Small intestine (tissue), 16 donors: ENCODE data around the gene NSFL1C. TPM values are rescaled to one million over a fixed set of nuclear protein-coding genes. Genes with fewer than 3 reads are reported as not detected.
A peak's percentile ranks its signal among the peaks of the same experiment; 100 is the strongest.

ENCODE experiments used
- DNase-seq, 2 donors: peaks; one replicate each; pipeline versions ENCODE4 v3.0.0 to v3.0.0-alpha.2; 2013
- FAIRE-seq: peaks from 2 replicates; lab custom pipeline; 2012; peaks lifted over from hg19 to GRCh38; lab: Jason Lieb, UNC
- H3K27ac ChIP-seq, 3 donors: one replicate each; pipeline ENCODE4 v1.5.1; 2013; ENCODE audit warnings: low read length in 2 of 3, mild to moderate bottlenecking in 2 of 3, control low read depth in 1 of 3, inconsistent platforms in 1 of 3, low read depth in 1 of 3, moderate library complexity in 1 of 3
- H3K27me3 ChIP-seq, 3 donors: one replicate each; pipeline ENCODE4 v1.6.1; 2013; ENCODE audit warnings: low read length in 3 of 3, inconsistent platforms in 1 of 3; ENCODE audit not compliant: control insufficient read depth in 3 of 3, insufficient read depth in 3 of 3
- H3K36me3 ChIP-seq, 3 donors: one replicate each; pipeline ENCODE4 v1.6.1; 2013; ENCODE audit warnings: low read length in 3 of 3, inconsistent platforms in 1 of 3, low read depth in 1 of 3, mild to moderate bottlenecking in 1 of 3, moderate library complexity in 1 of 3; ENCODE audit not compliant: control insufficient read depth in 3 of 3, insufficient read depth in 2 of 3
- H3K4me1 ChIP-seq, 3 donors: one replicate each; pipeline ENCODE4 v1.6.1; 2013; ENCODE audit warnings: low read length in 2 of 3, inconsistent platforms in 1 of 3, low read depth in 1 of 3, mild to moderate bottlenecking in 1 of 3, moderate library complexity in 1 of 3; ENCODE audit not compliant: control insufficient read depth in 3 of 3, insufficient read depth in 2 of 3
- H3K4me3 ChIP-seq, 3 donors: one replicate each; pipeline ENCODE4 v1.5.1; 2013; ENCODE audit warnings: low read length in 3 of 3, control low read depth in 1 of 3, inconsistent platforms in 1 of 3, low read depth in 1 of 3, mild to moderate bottlenecking in 1 of 3, moderate library complexity in 1 of 3
- H3K9me3 ChIP-seq, 2 donors: one replicate each; pipeline ENCODE4 v1.6.1; 2013; ENCODE audit warnings: low read depth in 1 of 2, low read length in 1 of 2; ENCODE audit not compliant: control insufficient read depth in 2 of 2, insufficient read depth in 1 of 2
- WGBS, 3 donors: extraction: QIAGEN DNeasy Blood & Tissue Kit; methylation state at CpG; one replicate each; pipeline ENCODE4 v1.1.7; 2013; 5-methylcytosine and 5-hydroxymethylcytosine counted together
- long read RNA-seq, 10 donors: transcript quantifications; one replicate each; lab custom pipeline, GENCODE V29; 2026
- polyA plus RNA-seq, 4 donors: library from polyadenylated mRNA; stranded (reverse) in 3 of 4; unstranded in 1 of 4; fragments of 200-250 nt in 3 of 4; fragments of 120-200 nt in 1 of 4; gene quantifications; one replicate each; pipeline versions ENCODE4 v1.2.1 to v1.2.3, GENCODE V29; 2013
- donor health status: healthy with polysubstance abuse.
- donor health status: control.
- donor health status: control.
- donor health status: Bipolar disorder and iron deficiency.
- donor health status: healthy.

The NSFL1C gene
- polyA plus RNA-seq, result 10 to 100 TPM; 44.7 to 73.1 (median 54.0) TPM
- long read RNA-seq, donor 1, transcript NSFL1C-201 (9 exons, 3,568 nt), result major isoform, 24 of 48 reads
- long read RNA-seq, donor 1, partial matches to known transcripts, result 21 of 48 reads
- long read RNA-seq, donor 1, other reads (novel, unspliced or antisense), result 0 of 48 reads
- long read RNA-seq, donor 2, transcript NSFL1C-201 (9 exons, 3,568 nt), result major isoform, 9 of 11 reads
- long read RNA-seq, donor 2, partial matches to known transcripts, result 0 of 11 reads
- long read RNA-seq, donor 2, other reads (novel, unspliced or antisense), result 0 of 11 reads
- long read RNA-seq, donor 3, transcript NSFL1C-201 (9 exons, 3,568 nt), result major isoform, 12 of 13 reads
- long read RNA-seq, donor 3, partial matches to known transcripts, result 0 of 13 reads
- long read RNA-seq, donor 3, other reads (novel, unspliced or antisense), result 0 of 13 reads
- long read RNA-seq, donor 4, partial matches to known transcripts, result 0 of 2 reads
- long read RNA-seq, donor 4, other reads (novel, unspliced or antisense), result 0 of 2 reads
- long read RNA-seq, donor 5, partial matches to known transcripts, result 0 of 4 reads
- long read RNA-seq, donor 5, other reads (novel, unspliced or antisense), result 0 of 4 reads
- long read RNA-seq, donor 6, transcript NSFL1C-201 (9 exons, 3,568 nt), result major isoform, 9 of 15 reads
- long read RNA-seq, donor 6, partial matches to known transcripts, result 6 of 15 reads
- long read RNA-seq, donor 6, other reads (novel, unspliced or antisense), result 0 of 15 reads
- long read RNA-seq, donor 7, transcript NSFL1C-201 (9 exons, 3,568 nt), result major isoform, 6 of 37 reads
- long read RNA-seq, donor 7, partial matches to known transcripts, result 8 of 37 reads
- long read RNA-seq, donor 7, other reads (novel, unspliced or antisense), result 16 of 37 reads
- long read RNA-seq, donor 8, partial matches to known transcripts, result 0 of 2 reads
- long read RNA-seq, donor 8, other reads (novel, unspliced or antisense), result 0 of 2 reads
- long read RNA-seq, donor 9, partial matches to known transcripts, result 0 of 4 reads
- long read RNA-seq, donor 9, other reads (novel, unspliced or antisense), result 0 of 4 reads
- long read RNA-seq, donor 10, transcript NSFL1C-201 (9 exons, 3,568 nt), result major isoform, 13 of 29 reads
- long read RNA-seq, donor 10, partial matches to known transcripts, result 14 of 29 reads
- long read RNA-seq, donor 10, other reads (novel, unspliced or antisense), result 0 of 29 reads

DNA sequence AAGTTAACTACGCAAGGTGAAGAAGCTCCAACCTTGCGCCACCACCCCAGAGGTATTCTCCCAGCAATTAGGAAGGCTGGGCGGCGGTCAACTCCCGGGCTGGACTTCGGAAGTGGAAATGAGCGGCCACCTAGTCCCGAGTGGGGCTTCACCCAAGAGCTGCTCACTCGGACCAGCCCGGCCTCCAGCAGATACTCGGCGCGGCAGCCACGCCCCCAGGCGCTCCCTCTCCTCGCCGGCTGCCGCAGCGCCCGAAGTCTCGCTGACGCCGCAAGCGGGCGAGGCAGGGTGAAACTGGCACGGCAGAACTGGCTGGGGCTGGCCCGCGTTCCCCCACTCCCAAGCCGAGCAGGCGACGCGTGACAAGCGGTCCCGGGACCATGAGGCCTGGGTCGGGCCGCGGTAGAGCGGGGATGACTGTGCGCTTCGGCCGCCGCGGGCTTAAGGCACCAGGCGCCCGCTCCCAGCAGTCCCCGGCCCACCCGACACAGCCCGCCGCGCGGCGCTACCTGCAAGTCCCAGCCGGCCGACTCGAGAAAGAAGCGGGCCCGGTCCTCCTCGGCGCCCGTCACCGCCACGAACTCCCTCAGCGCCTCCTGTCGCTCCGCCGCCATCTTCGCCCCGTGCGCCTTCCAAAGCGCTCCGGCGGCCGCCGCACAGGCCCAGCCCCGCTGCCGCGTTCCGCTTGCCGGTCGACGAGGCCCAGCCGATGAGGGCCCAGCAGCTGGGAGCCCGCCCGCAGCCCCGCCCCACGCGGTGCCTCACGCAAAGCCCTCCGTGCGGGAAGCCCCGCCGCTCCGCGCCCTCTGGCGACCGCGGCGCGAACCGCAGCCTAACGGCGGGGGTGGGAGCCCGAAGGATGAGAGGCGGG is at the start of gene NSFL1C:
Gene NSFL1C (minus strand): TSS at position 639 of the 871 bp plus-strand sequence. CDS start 25 bp downstream, at position 614.
- H3K36me3 ChIP-seq, result peaks cover 0 to 6% (median 2%) of the 10 kb centered on the region in 3 donors
- H3K4me3 ChIP-seq, result peak within 1 kb of the TSS; percentile 79 to 90 (median 85)
- FAIRE-seq, result no peak
- peak within 1 kb of the TSS; percentile 90 to 95 (median 90) for H3K27ac ChIP-seq
- H3K4me1 ChIP-seq, result peaks cover 15 to 49% (median 16%) of the 10 kb centered on the region in 3 donors
- WGBS, 3 donors, result 1% methylated on average over 65 to 104 of the region's 104 CpGs
- no peaks in the 10 kb centered on the region for H3K27me3 ChIP-seq
- H3K9me3 ChIP-seq, result no peaks in the 10 kb centered on the region
- peak; percentile 91 to 99 for DNase-seq

DNA sequence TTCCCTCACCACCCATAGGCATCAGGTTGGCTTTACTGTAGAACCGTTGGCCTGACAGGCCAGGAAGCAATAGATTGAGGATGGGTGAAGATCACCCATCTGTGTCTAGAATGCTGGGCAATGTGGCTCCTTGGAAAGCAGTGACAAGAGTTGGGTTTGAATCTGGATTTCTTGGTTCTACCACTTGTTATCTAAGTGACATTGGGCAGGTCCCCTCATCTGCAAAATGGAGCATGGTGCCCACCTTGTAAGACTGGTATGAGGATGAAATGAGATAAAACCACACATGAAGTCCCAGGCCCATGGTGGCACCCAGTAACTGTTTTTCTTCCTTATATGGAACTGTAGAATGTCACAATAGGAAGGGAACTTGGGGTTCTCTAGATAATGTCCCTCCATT is 47.2 kb upstream of the NSFL1C start:
- Histone ChIP-seq H3K27ac (no peak overlapping the region), H3K4me1 (no peaks in the 10 kb centered on the region), H3K36me3 (no peaks in the 10 kb centered on the region), H3K4me3 (no peak overlapping the region), H3K9me3 (no peaks in the 10 kb centered on the region), H3K27me3 (peaks cover 0 to 13% (median 0%) of the 10 kb centered on the region in 3 donors)
- FAIRE-seq (no peak), DNase-seq (no peak)
- 68 to 79% (median 71%) methylated on average over 1 of the region's 1 CpG for WGBS, 3 donors

DNA sequence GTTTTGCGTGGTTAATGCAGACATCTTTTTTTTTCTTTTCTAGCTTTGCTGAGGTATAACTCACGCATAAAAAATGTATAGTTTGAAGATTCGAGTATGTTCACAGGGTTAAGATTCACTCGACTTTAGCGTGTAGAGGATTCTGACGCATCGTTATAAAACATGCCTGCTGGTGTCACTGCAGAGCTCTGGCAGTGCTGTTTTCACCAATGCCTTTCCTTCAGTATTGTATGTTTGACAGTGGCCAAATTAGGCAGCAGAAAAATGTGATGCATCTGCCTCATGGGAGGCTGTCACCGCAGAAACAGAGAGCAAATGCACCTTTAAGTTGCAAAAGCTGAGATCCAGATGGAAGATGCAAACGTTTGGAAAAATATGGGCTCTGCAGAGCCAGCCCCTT is 42.6 kb upstream of the NSFL1C start:
- Histone ChIP-seq H3K4me1 (no peaks in the 10 kb centered on the region), H3K27ac (no peak overlapping the region), H3K4me3 (no peak overlapping the region), H3K27me3 (peaks cover 0 to 24% (median 0%) of the 10 kb centered on the region in 3 donors), H3K9me3 (no peaks in the 10 kb centered on the region), H3K36me3 (no peaks in the 10 kb centered on the region)
- FAIRE-seq (no peak), DNase-seq (peak in 1 of 2 donors; percentile 17)
- WGBS, 3 donors, result 24 to 30% (median 28%) methylated on average over 9 of the region's 9 CpGs

DNA sequence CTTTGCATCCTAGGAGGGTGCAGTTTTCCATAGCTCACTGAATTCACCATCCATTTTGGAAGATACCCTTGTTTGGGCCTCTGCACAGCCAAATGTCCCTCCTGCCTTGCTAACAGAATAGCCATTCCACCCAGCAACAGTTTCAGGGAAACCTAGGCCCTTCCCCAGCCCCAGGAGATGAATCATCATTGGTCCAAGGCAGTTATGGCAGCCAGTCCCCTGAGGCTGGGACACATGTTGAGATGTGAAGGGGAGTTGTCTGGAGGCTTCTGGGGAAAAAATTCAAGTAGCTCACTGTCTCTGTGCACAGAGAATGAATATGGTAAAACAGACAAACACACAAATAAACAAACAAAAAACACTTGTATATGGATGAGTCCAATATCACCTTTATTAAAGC is 41.9 kb upstream of the NSFL1C start:
- FAIRE-seq (no peak), DNase-seq (no peak)
- no peaks in the 10 kb centered on the region for H3K9me3 ChIP-seq
- H3K36me3 ChIP-seq, result no peaks in the 10 kb centered on the region
- H3K27me3 ChIP-seq, result peaks cover 0 to 24% (median 0%) of the 10 kb centered on the region in 3 donors
- no peaks in the 10 kb centered on the region for H3K4me1 ChIP-seq
- no peak overlapping the region for H3K4me3 ChIP-seq
- no peak overlapping the region for H3K27ac ChIP-seq

DNA sequence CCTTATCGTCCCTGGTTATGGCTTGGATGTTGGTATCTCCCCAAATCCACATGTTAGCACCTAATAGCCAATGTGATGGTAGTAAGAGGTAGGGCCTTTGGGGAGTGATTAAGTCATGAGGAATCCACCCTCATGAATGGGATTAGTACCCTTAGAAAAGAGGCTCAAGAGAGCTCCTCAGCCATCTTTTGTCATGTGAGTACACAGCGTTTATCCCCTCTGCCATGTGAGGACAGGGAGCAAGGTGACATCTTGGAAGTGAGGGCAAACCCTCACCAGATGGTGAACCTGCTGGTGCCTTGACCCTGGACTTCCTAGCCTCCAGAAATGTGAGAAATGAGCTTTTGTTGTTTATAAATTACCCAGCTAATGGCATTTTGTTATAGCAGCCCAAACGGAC is 40.6 kb upstream of the NSFL1C start:
- FAIRE-seq, result no peak

DNA sequence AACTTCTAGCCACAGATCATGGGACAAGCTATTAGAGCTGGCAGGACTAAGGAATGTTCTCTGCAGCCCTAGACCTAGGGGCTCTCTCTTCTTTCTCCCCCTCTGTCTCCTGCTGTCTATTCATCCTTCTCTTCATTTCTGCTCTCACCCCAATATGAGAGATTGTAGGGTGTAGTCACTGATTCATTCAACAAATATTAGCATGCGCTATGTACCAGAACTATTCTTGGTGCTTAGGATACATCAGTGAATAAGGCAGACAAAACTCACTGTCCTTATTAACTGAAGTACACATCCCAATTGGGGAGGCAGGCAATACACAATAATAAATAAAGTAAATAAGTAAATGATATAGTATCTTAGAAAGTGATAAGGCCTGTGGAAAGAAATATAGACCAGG is 39.2 kb upstream of the NSFL1C start:
- 70 to 94% (median 73%) methylated on average over 1 of the region's 1 CpG for WGBS, 3 donors
- Histone ChIP-seq H3K9me3 (no peaks in the 10 kb centered on the region), H3K36me3 (no peaks in the 10 kb centered on the region), H3K4me1 (peaks cover 0 to 3% (median 0%) of the 10 kb centered on the region in 3 donors), H3K27me3 (peaks cover 0 to 20% (median 0%) of the 10 kb centered on the region in 3 donors), H3K27ac (no peak overlapping the region), H3K4me3 (no peak overlapping the region)
- DNase-seq, result no peak
- FAIRE-seq, result no peak

More for the DNA sequence above, 40.6 kb upstream of the NSFL1C start:
- H3K4me3 ChIP-seq, result no peak overlapping the region
- H3K36me3 ChIP-seq, result no peaks in the 10 kb centered on the region
- no peak overlapping the region for H3K27ac ChIP-seq
- H3K27me3 ChIP-seq, result peaks cover 0 to 24% (median 0%) of the 10 kb centered on the region in 3 donors
- no peak for DNase-seq
- H3K4me1 ChIP-seq, result no peaks in the 10 kb centered on the region
- 73 to 84% (median 80%) methylated on average over 3 of the region's 3 CpGs for WGBS, 3 donors
- H3K9me3 ChIP-seq, result no peaks in the 10 kb centered on the region

DNA sequence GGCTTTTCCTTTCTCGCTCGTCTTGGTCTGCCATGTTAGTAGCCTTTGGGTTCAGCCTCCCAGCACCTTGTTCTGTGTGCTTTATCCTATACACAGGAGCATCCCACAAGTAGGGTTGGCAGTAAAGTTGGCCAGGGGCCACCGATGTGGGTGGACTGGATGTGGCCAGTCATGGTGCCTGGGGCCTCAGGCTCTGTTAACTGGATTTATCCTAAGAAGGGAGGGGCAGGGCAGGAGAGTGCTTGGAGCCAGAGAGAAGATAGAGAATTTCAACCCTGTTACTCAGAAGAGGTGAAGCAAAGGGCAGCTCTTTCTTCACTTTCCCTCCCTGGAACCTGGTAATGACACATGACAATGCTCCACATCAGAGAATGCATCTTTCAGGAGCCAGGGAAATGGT is 38.7 kb upstream of the NSFL1C start:
- no peak overlapping the region for H3K27ac ChIP-seq
- DNase-seq, result no peak
- FAIRE-seq, result no peak
- no peak overlapping the region for H3K4me3 ChIP-seq
- H3K27me3 ChIP-seq, result peaks cover 0 to 20% (median 0%) of the 10 kb centered on the region in 3 donors
- no peaks in the 10 kb centered on the region for H3K36me3 ChIP-seq
- H3K4me1 ChIP-seq, result peaks cover 0 to 4% (median 0%) of the 10 kb centered on the region in 3 donors
- no peaks in the 10 kb centered on the region for H3K9me3 ChIP-seq
- whole genome bisulfite sequencing, 3 donors, result 61 to 84% (median 72%) methylated on average over 3 of the region's 3 CpGs
